ENCODE data around the gene SHISA4. TPM values are rescaled to one million over a fixed set of nuclear protein-coding genes. Genes with fewer than 3 reads are reported as not detected.

The SHISA4 gene
- total RNA-seq, 1 donor from 2014 or later = 7.4 TPM

GRCh38 chr1:201842472-201843027 lies 46.1 kb upstream of the SHISA4 start:
- Mint-ChIP-seq H3K27me3 (no peaks in the 10 kb centered on the region), H3K4me3 (ENCODE audit: low read depth) (no peak overlapping the region), H3K36me3 (ENCODE audit: insufficient read depth) (peaks cover 6% of the 10 kb centered on the region), H3K27ac (peak overlapping the region; percentile 62), H3K4me1 (ENCODE audit: low read depth) (peaks cover 5% of the 10 kb centered on the region), H3K9me3 (ENCODE audit: low read depth) (no peaks in the 10 kb centered on the region)
- no peak for DNase-seq (ENCODE audit: low spot score, unreplicated experiment)
- TF ChIP-seq, protein P1, sequence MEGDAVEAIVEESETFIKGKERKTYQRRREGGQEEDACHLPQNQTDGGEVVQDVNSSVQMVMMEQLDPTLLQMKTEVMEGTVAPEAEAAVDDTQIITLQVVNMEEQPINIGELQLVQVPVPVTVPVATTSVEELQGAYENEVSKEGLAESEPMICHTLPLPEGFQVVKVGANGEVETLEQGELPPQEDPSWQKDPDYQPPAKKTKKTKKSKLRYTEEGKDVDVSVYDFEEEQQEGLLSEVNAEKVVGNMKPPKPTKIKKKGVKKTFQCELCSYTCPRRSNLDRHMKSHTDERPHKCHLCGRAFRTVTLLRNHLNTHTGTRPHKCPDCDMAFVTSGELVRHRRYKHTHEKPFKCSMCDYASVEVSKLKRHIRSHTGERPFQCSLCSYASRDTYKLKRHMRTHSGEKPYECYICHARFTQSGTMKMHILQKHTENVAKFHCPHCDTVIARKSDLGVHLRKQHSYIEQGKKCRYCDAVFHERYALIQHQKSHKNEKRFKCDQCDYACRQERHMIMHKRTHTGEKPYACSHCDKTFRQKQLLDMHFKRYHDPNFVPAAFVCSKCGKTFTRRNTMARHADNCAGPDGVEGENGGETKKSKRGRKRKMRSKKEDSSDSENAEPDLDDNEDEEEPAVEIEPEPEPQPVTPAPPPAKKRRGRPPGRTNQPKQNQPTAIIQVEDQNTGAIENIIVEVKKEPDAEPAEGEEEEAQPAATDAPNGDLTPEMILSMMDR (IDR thresholded peaks at IDR 0.05; ENCODE audit: unreplicated experiment) = no peak

GRCh38 chr1:201845331-201846083 lies 43.2 kb upstream of the SHISA4 start:
- TF ChIP-seq, protein P1 (IDR thresholded peaks at IDR 0.05; ENCODE audit: unreplicated experiment) = no peak
- no peak for DNase-seq (ENCODE audit: low spot score, unreplicated experiment)
- peaks cover 4% of the 10 kb centered on the region for H3K36me3 Mint-ChIP-seq (ENCODE audit: insufficient read depth)
- H3K4me1 Mint-ChIP-seq (ENCODE audit: low read depth) = peaks cover 14% of the 10 kb centered on the region
- no peaks in the 10 kb centered on the region for H3K9me3 Mint-ChIP-seq (ENCODE audit: low read depth)
- H3K27me3 Mint-ChIP-seq = no peaks in the 10 kb centered on the region
- no peak overlapping the region for H3K27ac Mint-ChIP-seq
- no peak overlapping the region for H3K4me3 Mint-ChIP-seq (ENCODE audit: low read depth)

- TF ChIP-seq, protein P1 (IDR thresholded peaks at IDR 0.05; ENCODE audit: unreplicated experiment) = no peak
- Mint-ChIP-seq H3K4me1 (ENCODE audit: low read depth) (peaks cover 13% of the 10 kb centered on the region), H3K9me3 (ENCODE audit: low read depth) (no peaks in the 10 kb centered on the region), H3K27me3 (no peaks in the 10 kb centered on the region), H3K4me3 (ENCODE audit: low read depth) (no peak overlapping the region), H3K36me3 (ENCODE audit: insufficient read depth) (peaks cover 4% of the 10 kb centered on the region), H3K27ac (no peak overlapping the region)
- no peak for DNase-seq (ENCODE audit: low spot score, unreplicated experiment)
Measured at GRCh38 chr1:201847150-201847549, 41.5 kb upstream of the SHISA4 start.

DNA sequence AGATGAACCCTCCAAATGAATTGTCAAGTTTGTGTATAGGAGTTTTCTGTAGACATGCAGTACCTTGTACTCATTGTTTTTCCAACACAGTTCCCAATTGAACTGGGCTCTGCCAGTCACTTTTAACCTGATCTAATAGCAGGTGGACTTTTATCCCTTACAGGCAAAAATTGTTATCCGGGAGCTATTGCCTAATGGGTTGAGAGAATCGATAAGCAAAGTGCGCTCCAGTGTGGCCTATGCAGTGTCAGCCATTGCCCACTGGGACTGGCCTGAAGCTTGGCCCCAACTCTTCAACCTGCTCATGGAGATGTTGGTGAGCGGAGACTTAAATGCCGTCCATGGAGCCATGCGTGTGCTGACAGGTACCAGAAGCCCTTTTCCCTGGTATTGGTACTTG lies 40.5 kb upstream of the SHISA4 start:
- peaks cover 7% of the 10 kb centered on the region for H3K36me3 Mint-ChIP-seq (ENCODE audit: insufficient read depth)
- no peak overlapping the region for H3K27ac Mint-ChIP-seq
- no peaks in the 10 kb centered on the region for H3K27me3 Mint-ChIP-seq

GRCh38 chr1:201849372-201850052 lies 39.2 kb upstream of the SHISA4 start:
- H3K4me1 Mint-ChIP-seq (ENCODE audit: low read depth) = peaks cover 13% of the 10 kb centered on the region
- no peak overlapping the region for H3K4me3 Mint-ChIP-seq (ENCODE audit: low read depth)
- no peaks in the 10 kb centered on the region for H3K9me3 Mint-ChIP-seq (ENCODE audit: low read depth)
- peak overlapping the region; percentile 91 for H3K27ac Mint-ChIP-seq
- DNase-seq (ENCODE audit: low spot score, unreplicated experiment) = no peak
- H3K27me3 Mint-ChIP-seq = no peaks in the 10 kb centered on the region
- peaks cover 11% of the 10 kb centered on the region for H3K36me3 Mint-ChIP-seq (ENCODE audit: insufficient read depth)
- TF ChIP-seq, protein P1 (IDR thresholded peaks at IDR 0.05; ENCODE audit: unreplicated experiment) = no peak

More for the DNA sequence above, 40.5 kb upstream of the SHISA4 start:
- Mint-ChIP-seq H3K4me1 (ENCODE audit: low read depth) (peaks cover 9% of the 10 kb centered on the region), H3K9me3 (ENCODE audit: low read depth) (no peaks in the 10 kb centered on the region), H3K4me3 (ENCODE audit: low read depth) (no peak overlapping the region)
- TF ChIP-seq, protein P1 (IDR thresholded peaks at IDR 0.05; ENCODE audit: unreplicated experiment) = no peak
- DNase-seq (ENCODE audit: low spot score, unreplicated experiment) = no peak
